Measurements from ENCODE around the gene ZNF705A. TPM values are rescaled to one million over a fixed set of nuclear protein-coding genes. Genes with fewer than 3 reads are reported as not detected.
"Not testable (repeated sequence)": the region's sequence is repeated elsewhere in the genome, so short reads cannot be mapped to it uniquely, and the experiment has no call there.

ZNF705A gene
- total RNA-seq, 1 donor from 2014 or later: not detected

DNA sequence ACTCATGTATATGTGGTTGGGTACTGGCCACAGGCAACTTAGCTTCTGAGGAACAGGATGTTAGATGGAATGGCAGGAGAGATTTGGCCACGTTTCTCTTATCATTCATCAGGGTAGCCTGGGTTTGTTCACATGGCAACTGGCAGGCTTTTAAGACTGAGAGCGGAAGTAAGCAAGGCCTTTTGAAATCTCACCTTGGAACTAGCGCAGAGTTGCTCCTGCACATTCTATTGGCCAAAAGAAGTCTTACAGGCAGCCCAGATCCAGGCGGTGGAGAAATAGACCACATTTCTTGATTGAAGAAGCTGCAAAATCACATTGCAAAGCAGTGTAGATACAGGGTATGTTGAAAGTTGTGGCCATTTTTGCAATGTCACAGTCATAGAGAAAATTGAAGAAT, 29.7 kb upstream of the ZNF705A start:
- no peaks in the 10 kb centered on the region for H3K27me3 Mint-ChIP-seq
- H3K4me3 Mint-ChIP-seq (ENCODE audit: low read depth): no peak overlapping the region
- H3K36me3 Mint-ChIP-seq (ENCODE audit: insufficient read depth): no peaks in the 10 kb centered on the region
- DNase-seq (ENCODE audit: low spot score, unreplicated experiment): no peak
- TF ChIP-seq, protein P1, sequence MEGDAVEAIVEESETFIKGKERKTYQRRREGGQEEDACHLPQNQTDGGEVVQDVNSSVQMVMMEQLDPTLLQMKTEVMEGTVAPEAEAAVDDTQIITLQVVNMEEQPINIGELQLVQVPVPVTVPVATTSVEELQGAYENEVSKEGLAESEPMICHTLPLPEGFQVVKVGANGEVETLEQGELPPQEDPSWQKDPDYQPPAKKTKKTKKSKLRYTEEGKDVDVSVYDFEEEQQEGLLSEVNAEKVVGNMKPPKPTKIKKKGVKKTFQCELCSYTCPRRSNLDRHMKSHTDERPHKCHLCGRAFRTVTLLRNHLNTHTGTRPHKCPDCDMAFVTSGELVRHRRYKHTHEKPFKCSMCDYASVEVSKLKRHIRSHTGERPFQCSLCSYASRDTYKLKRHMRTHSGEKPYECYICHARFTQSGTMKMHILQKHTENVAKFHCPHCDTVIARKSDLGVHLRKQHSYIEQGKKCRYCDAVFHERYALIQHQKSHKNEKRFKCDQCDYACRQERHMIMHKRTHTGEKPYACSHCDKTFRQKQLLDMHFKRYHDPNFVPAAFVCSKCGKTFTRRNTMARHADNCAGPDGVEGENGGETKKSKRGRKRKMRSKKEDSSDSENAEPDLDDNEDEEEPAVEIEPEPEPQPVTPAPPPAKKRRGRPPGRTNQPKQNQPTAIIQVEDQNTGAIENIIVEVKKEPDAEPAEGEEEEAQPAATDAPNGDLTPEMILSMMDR (IDR thresholded peaks at IDR 0.05; ENCODE audit: unreplicated experiment): no peak
- no peaks in the 10 kb centered on the region for H3K9me3 Mint-ChIP-seq (ENCODE audit: low read depth)
- H3K27ac Mint-ChIP-seq: no peak overlapping the region
- no peaks in the 10 kb centered on the region for H3K4me1 Mint-ChIP-seq (ENCODE audit: low read depth)

DNA sequence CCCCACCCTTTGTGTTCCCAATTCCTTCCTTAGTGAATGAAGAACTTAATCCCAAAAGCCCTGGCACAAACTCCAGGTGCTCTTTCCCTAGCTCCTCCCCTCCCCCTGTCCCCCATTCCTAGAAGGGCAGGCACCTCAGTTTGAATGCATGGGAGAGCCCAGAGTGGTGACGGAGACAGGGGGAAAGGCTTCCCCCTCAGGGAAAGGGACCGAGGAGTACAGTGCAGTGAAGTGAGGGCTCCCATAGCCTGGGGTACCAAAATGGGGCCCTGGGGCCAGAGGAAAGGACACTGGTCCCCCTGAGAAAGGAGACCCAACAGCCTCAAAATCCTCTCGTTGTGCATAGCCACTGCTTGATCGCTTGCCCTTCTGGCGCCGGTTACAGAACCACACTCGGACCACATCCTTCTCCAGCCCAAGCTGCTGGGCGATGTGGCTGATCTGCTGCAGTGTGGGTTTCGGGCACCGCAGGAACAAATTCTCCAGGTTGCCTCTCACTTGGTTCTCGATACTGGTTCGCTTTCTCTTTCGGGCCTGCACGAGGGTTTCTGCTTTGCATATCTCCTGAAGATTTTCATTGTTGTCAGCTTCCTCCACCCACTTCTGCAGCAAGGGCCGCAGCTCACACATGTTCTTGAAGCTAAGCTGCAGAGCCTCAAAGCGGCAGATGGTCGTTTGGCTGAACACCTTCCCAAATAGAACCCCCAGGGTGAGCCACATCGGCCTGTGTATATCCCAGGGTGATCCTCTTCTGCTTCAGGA, 23.0 kb upstream of the ZNF705A start:
- not testable (repeated sequence) for H3K27me3 Mint-ChIP-seq; DNase-seq (ENCODE audit: low spot score, unreplicated experiment); H3K27ac Mint-ChIP-seq; H3K9me3 Mint-ChIP-seq (ENCODE audit: low read depth); H3K4me3 Mint-ChIP-seq (ENCODE audit: low read depth); H3K4me1 Mint-ChIP-seq (ENCODE audit: low read depth); H3K36me3 Mint-ChIP-seq (ENCODE audit: insufficient read depth)

DNA sequence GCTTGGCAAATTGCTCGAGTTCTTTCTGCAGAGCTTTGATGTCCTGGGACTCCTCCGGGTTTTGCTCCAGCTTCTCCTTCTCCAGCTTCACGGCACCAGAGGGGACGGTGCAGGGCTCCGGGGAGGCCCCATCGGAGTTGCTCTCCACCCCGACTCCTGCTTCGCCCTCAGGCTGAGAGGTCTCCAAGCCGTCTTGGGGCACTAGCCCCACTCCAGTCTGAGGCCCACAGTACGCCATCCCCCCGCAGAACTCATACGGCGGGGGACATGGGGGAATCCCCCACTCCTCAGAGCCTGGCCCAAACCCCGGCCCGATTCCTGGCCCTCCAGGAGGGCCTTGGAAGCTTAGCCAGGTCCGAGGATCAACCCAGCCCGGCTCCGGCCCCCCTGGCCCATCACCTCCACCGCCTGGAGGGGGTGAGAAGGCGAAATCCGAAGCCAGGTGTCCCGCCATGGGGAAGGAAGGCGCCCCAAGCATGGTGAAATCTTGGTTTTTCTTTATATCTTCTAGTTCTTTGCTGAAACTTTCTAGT, 22.4 kb upstream of the ZNF705A start:
- not testable (repeated sequence) for H3K27ac Mint-ChIP-seq; H3K27me3 Mint-ChIP-seq; H3K36me3 Mint-ChIP-seq (ENCODE audit: insufficient read depth); H3K9me3 Mint-ChIP-seq (ENCODE audit: low read depth); H3K4me1 Mint-ChIP-seq (ENCODE audit: low read depth); DNase-seq (ENCODE audit: low spot score, unreplicated experiment); H3K4me3 Mint-ChIP-seq (ENCODE audit: low read depth)

DNA sequence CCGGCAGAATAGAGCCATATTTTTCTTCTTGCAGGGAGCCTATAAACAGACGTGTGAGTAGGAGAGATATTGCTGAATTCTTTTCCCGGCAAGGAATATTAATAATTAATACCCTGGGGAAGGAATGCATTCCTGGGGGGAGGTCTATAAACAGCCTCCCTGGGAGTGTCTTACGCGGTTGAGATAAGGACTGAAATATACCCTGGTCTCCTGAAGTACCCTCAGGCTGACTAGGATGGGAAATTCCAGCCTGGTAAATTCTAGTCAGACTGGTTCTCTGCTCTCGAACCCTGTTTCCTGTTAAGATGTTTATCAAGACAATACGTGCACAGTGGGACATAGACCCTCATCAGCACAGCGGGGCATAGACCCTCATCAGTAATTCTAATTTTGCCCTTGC, 15.2 kb upstream of the ZNF705A start:
- Mint-ChIP-seq H3K9me3 (ENCODE audit: low read depth) (peaks cover 13% of the 10 kb centered on the region), H3K36me3 (ENCODE audit: insufficient read depth) (peaks cover 16% of the 10 kb centered on the region)
- H3K27me3 Mint-ChIP-seq; H3K4me3 Mint-ChIP-seq (ENCODE audit: low read depth); DNase-seq (ENCODE audit: low spot score, unreplicated experiment); H3K27ac Mint-ChIP-seq; H3K4me1 Mint-ChIP-seq (ENCODE audit: low read depth): not testable (repeated sequence)

DNA sequence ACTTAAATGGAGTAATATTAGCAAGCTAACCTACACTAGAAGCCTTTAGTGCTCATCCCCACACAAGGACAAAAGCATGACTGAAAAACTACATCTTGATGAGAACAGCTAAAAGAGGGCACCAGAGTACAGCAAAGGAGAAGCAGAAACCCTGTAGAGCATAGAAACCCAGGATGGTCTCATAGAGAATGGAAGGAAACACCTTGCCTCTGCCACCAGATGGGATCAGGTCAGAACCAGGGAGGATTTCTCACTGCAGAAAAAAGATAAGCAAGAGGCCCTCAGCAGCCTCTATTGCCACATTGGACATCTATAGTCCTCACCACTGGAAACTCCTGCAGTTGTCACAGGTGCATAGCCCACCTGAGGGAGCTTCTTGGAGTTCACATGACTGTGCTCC, 13.6 kb upstream of the ZNF705A start:
- TF ChIP-seq, protein P1 (IDR thresholded peaks at IDR 0.05; ENCODE audit: unreplicated experiment): no peak
- peaks cover 13% of the 10 kb centered on the region for H3K36me3 Mint-ChIP-seq (ENCODE audit: insufficient read depth)
- H3K9me3 Mint-ChIP-seq (ENCODE audit: low read depth): peaks cover 13% of the 10 kb centered on the region
- DNase-seq (ENCODE audit: low spot score, unreplicated experiment): no peak
- H3K4me1 Mint-ChIP-seq (ENCODE audit: low read depth): no peaks in the 10 kb centered on the region
- H3K27me3 Mint-ChIP-seq: peaks cover 5% of the 10 kb centered on the region
- no peak overlapping the region for H3K4me3 Mint-ChIP-seq (ENCODE audit: low read depth)
- H3K27ac Mint-ChIP-seq: no peak overlapping the region

DNA sequence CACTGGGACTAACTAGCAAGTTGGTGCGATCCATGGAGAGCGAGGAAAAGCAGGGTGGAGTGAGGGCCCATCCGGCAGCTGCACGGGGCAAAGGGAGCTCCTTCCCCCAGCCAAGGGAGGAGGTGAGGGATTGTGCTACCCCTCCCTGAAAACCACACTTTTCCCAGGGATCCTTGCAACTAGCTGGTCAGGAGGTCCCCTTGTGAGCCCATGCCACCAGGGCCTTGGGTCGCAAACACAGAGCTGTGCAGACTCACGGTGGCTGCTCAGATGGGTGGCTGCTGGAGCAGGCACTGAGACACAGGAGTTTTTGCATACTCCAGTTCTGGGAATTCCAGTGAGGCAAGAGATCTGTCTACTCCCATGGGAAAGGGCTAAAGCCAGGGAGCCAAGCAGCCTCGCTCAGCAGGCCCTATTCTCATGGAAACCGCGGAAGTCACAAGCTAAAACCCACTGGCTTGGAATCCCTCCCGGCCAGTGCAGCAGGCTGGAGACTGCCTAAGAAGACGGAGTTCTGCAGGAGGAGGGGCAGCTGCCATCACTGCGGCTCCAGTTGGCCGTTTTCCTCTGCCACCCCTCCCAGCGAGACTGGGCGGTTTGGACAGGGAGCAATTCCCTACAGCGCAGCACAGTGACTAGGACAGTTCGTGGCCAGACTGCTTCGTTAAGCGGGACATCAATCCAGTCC, 10.9 kb upstream of the ZNF705A start:
- Mint-ChIP-seq H3K27ac (no peak overlapping the region), H3K27me3 (peaks cover 5% of the 10 kb centered on the region), H3K4me1 (ENCODE audit: low read depth) (no peaks in the 10 kb centered on the region), H3K4me3 (ENCODE audit: low read depth) (no peak overlapping the region), H3K9me3 (ENCODE audit: low read depth) (peaks cover 20% of the 10 kb centered on the region), H3K36me3 (ENCODE audit: insufficient read depth) (peaks cover 12% of the 10 kb centered on the region)
- TF ChIP-seq, protein P1 (IDR thresholded peaks at IDR 0.05; ENCODE audit: unreplicated experiment): no peak
- no peak for DNase-seq (ENCODE audit: low spot score, unreplicated experiment)

All from progenitor cell of endocrine pancreas (in vitro differentiated cells).